ENCODE results near the gene LPCAT2.

The LPCAT2 gene

DNA sequence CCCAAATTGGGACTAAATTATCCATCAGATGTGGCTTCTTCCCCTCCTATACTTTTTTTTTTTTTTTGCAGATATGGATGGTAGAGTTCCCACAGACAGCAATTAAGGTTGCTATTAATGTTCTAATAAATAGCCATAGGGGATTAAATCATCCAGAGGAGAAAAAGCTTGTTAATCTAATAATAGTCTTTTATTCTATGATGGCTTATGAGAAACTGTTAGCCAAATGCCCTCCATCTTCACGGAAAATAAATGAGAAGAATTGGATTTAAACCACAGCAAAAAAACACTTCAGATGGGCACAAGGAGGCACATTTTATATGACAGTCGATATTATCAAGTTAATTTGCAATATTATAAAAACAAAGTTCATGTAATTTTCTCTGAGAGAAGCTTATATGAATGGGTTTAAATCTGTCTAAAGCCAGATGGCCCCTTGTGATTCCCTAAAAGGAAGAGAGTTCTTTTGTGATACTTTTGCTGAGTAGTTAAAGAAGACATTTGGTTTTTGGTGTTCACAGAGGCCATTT lies 52.5 kb downstream of the LPCAT2 start:
- TF ChIP-seq, protein P1, sequence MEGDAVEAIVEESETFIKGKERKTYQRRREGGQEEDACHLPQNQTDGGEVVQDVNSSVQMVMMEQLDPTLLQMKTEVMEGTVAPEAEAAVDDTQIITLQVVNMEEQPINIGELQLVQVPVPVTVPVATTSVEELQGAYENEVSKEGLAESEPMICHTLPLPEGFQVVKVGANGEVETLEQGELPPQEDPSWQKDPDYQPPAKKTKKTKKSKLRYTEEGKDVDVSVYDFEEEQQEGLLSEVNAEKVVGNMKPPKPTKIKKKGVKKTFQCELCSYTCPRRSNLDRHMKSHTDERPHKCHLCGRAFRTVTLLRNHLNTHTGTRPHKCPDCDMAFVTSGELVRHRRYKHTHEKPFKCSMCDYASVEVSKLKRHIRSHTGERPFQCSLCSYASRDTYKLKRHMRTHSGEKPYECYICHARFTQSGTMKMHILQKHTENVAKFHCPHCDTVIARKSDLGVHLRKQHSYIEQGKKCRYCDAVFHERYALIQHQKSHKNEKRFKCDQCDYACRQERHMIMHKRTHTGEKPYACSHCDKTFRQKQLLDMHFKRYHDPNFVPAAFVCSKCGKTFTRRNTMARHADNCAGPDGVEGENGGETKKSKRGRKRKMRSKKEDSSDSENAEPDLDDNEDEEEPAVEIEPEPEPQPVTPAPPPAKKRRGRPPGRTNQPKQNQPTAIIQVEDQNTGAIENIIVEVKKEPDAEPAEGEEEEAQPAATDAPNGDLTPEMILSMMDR (IDR thresholded peaks at IDR 0.05; ENCODE audit: insufficient read depth, low read depth, low read length, missing control alignments) = no peak
- no peak for DNase-seq (ENCODE audit: low read depth)
- H3K4me3 ChIP-seq (ENCODE audit: low read length) = no peak overlapping the region

DNA sequence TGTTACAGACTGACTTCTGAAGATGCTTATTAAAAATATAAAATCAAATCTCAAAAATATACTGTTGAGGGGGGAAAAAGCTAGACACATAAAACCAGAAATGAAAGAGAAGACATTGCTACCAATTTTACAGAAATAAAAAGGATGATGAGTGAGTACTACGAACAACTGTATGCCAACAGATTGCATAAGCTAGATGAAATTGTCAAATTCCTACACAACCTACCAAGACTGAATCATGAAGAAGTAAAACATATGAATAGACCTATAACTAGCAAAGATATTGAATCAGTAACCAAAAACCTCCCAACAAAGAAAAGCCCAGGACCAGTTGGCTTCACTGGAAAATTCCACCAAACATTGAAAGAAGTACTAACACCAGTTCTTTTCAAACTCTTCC lies 54.1 kb downstream of the LPCAT2 start:
- H3K4me3 ChIP-seq (ENCODE audit: low read length) = no peak overlapping the region
- DNase-seq (ENCODE audit: low read depth) = peak; percentile 61
- TF ChIP-seq, protein P1 (IDR thresholded peaks at IDR 0.05; ENCODE audit: insufficient read depth, low read depth, low read length, missing control alignments) = no peak

DNA sequence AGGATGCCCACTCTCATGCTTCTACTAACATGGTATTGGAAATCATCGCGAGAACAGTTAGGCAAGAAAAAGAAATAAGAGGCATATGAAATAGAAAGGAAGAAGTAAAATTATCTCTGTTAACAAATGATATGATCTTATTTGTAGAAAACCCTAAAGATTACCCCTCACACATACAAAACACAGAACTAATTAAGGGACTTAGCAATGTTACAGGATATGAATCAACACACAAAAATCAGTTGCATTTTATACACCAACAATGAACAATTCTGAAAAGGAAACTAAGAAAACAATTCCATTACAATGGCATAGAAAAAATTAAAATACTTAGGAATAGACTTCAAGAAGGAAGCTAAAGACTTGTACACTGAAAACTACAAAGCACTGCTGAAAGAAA lies 54.9 kb downstream of the LPCAT2 start:
- no peak overlapping the region for H3K4me3 ChIP-seq (ENCODE audit: low read length)
- TF ChIP-seq, protein P1 (IDR thresholded peaks at IDR 0.05; ENCODE audit: insufficient read depth, low read depth, low read length, missing control alignments) = no peak
- peak; percentile 10 for DNase-seq (ENCODE audit: low read depth)

DNA sequence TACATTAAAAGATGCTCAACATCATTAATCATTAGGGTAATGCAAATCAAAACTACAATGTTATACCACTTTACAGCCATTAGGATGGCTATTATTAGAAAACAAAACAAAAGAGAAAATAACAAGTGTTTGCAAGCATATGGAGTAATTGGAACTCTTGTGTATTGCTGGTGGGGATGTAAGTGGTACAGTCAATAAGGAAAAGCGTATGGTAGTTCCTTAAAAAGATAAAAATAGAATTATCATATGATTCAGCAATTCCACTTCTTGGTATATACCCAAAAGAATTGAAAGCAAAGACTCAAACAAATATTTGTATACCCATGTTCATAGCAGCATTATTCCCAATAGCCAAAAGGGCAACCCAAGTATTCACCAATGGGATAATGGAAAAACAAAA lies 56.2 kb downstream of the LPCAT2 start:
- DNase-seq (ENCODE audit: low read depth) = no peak
- TF ChIP-seq, protein P1 (IDR thresholded peaks at IDR 0.05; ENCODE audit: insufficient read depth, low read depth, low read length, missing control alignments) = no peak
- no peak overlapping the region for H3K4me3 ChIP-seq (ENCODE audit: low read length)

DNA sequence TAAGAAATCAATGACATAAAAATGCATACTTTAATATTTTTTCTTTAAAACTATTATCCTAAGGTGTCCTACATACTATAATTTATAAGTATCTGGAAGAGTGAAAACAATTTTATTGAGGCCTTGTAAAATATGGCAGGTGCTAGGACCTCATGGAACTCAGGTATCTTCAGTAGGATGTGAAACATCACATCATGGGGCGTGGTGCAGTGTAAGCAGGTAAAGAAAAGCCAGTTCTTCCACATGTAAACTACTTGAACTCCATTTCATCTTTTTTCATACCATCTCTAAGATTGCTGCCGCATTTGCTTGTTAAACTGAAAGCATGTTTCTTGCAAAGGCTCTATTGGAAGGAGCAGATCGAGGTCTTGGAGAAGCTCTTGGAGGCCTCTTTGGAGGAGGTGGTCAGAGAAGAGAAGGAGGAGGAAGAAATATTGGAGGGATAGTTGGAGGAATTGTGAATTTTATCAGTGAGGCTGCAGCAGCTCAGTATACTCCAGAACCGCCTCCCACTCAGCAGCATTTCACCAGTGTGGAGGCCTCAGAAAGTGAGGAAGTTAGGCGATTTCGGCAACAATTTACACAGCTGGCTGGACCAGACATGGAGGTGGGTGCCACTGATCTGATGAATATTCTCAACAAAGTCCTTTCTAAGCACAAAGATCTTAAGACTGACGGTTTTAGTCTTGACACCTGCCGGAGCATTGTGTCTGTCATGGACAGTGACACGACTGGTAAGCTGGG lies 57.7 kb downstream of the LPCAT2 start, which contains the start of gene CAPNS2:
Gene CAPNS2, plus strand, starts transcription at position 253 of the 744 bp plus-strand sequence. Its CDS starts 73 bp downstream, at position 326.
- peak; percentile 80 for DNase-seq (ENCODE audit: low read depth)
- peak within 1 kb of the TSS; percentile 55 for H3K4me3 ChIP-seq (ENCODE audit: low read length)
- TF ChIP-seq, protein P1 (IDR thresholded peaks at IDR 0.05; ENCODE audit: insufficient read depth, low read depth, low read length, missing control alignments) = no peak

DNA sequence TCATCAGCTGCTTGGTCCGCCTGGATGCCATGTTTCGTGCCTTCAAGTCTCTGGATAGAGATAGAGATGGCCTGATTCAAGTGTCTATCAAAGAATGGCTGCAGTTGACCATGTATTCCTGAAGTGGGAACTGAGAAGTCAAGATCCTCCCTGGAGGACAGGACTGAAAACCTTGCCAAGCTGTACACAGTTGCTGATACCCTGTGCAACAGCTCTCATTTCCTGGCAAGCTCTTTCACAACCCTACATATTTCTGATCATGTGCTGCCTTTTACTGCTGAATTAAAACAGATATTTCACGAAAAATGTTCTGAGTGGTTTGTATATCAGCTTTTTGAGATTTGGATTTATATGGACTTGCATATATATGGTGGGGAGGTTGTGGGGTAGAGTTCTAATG lies 58.5 kb downstream of the LPCAT2 start:
- H3K4me3 ChIP-seq (ENCODE audit: low read length) = peak overlapping the region; percentile 55
- TF ChIP-seq, protein P1 (IDR thresholded peaks at IDR 0.05; ENCODE audit: insufficient read depth, low read depth, low read length, missing control alignments) = no peak
- peak; percentile 74 for DNase-seq (ENCODE audit: low read depth)
